ENCODE measurements around the gene HDAC4.

Gene HDAC4

DNA sequence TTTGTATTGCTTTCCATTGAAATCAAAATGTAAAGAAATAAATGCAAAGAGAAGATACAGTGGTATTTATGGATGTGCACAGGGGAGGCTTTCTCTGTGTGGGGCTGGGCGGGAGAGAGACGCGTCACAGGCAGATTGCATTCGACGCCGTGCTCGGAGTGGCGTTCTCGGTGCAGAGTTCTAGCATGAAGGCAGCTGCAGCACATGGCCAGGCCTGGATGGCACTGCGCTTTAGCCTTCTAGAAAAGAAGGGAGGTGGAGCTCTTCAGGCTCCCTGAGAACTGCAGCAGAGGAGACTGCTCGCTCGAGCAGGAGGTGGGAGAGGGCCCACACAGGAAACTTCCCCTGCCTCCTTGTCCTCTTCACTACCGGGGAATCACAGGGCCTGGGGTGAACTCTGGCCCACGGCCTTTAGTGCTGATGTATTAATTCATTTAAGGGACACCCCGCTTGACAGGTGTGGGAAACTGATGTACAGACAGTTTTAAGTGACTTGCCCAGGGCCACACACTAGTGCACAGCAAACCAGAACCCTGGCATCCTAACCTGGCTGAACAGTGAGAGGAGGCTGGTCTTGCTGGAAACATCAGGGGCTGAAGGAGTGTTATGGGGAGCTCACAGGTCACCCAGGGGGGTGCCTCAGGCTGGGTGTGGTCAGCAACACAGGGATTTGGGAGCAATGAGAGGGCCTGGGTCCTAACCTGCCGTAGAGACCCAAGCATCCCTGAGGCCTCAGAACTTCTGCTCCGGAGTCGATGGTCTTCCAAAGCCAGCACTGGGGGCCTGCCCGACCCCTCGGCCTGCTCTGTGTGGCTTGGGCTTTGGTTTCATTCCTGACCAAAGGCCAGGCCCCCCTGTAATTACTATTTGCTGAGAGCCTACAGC is 199.9 kb downstream of the HDAC4 start:
- no peak for DNase-seq (ENCODE audit: low spot score)

DNA sequence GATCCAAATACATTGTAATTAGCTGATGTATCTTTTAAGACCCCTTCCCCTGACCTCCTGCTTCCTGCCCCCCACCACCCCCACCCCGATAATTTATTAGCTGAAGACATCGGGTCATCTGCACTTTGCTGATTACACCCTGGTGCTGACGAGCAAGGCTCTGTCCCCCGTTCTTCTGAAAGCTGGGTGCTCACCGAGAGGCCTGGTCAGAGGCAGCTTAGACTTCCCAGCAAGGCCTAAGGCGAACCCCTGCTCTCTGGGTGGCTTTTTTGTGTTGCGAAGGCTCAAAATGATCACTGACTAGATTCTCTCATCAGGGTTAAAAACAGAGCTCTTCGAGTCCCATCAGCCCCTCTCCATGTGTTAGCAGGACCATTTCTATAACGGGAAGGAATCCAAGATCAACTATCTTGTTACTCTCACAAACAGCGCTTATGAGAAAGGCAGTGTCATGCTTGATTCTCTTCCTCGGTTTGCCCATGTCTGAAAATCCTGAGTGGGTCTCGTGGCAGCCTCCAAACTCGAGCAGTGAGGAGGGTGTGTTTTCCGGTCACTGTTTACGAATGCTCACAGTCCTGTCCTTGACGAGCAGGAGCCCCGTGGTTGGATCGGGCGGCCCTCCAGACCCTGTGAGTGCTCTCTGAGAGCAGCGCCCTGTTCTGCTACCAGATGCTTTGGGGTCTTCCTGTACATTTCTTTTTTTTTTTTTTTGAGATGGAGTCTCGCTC is 201.6 kb downstream of the HDAC4 start:
- no peak for DNase-seq (ENCODE audit: low spot score)

DNA sequence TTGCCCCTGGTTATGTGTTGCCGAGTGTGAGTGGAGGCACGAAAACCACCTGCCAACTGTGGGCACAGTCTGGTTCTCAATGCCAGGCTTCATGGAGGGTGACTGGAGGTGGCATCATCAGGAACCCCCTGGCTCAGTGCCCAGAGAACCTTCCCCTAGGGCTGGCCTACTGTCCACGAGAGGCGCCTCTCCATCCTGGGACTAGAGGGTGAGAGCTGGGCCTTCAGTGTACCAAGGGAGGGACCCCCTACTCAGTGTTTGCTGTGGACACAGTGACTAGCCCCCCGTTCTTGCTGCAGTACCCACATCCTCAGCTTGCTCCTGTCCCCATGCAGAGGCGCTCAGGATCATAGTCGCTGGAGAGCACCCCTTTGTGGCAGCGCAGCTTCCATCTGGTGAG is 202.6 kb downstream of the HDAC4 start:
- DNase-seq (ENCODE audit: low spot score), result no peak

- no peak for DNase-seq (ENCODE audit: low spot score)
Measured at GRCh38 chr2:239197146-239197545, 203.7 kb downstream of the HDAC4 start.

DNA sequence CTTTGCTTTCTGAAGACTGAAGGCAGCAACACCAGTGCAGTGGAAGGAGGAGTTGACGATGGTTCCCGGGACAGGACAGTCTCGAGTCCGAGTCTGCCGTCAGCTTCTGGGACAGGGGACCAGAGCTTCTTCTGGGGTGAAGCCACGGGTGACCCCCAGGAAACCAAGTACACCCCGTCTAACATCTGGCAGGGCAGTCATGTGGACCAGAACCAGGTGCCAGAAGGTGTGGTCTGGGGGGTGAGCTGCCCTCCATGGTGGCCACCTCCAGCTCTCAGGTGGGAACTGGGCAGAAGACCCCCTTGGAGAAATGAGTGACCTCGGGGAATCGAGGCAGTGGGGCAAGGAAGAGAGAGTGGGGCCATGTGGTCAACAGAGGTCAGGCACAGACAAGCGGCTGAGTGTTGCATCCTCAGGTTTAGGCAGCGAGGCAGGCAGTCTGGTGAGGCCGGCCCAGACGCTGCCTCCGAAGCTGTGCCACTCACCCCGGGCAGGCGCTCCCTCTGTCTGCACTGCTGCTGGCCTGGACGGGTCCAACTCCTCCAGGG is 204.3 kb downstream of the HDAC4 start:
- no peak for DNase-seq (ENCODE audit: low spot score)

DNA sequence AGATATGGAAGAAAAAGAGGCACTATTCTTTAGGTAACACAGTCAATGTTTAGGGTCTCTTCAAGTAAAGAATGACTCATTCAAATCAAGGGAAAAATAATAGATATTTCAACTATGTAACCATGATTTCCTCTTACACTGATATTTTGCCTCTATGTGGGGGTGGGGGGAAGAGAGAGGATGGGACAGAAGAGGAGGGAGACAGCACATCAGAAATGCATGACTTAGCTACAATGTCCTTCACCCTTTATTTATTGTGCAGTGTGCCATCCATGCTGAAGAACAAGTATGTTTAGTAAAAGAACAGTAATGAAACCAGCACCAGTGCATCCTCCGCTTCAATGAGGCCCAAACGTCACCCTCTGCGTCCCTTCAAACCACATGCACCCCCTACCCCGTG is 204.8 kb downstream of the HDAC4 start:
- no peak for DNase-seq (ENCODE audit: low spot score)

- DNase-seq (ENCODE audit: low spot score), result peak; percentile 91
Measured at GRCh38 chr2:239195318-239195871, 205.4 kb downstream of the HDAC4 start.

DNA sequence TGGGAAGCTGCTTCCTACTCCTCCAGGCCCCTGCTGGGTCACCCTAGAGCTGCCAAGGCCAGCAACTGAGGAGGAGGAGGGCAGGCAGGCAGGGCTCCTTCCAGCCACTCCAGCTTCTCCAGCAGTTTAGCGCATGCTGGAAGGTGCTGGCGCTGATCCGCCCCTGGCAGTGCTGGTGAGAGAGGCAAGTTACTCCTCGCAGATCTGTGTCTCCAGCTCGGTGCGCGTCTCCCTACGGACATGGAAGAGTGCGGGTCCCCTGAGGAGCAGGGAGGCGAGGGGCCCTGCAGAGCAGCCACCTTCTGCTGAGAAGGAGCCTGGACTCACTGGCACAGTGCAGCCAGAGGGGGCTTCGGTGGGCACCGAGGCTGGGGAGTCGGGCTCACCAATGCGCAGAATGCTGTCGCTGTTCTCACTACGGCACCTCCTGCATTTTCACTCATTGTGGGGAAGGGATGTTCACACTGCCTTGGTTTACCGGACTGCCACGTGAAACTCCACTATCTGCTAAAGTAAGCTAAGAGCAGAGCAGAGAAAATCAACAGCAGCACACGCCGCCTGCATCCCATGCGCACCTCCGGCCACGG is 206.0 kb downstream of the HDAC4 start:
- no peak for DNase-seq (ENCODE audit: low spot score)

GRCh38 chr2:239193925-239194677 is 206.7 kb downstream of the HDAC4 start:
- DNase-seq (ENCODE audit: low spot score), result peak; percentile 82

- DNase-seq (ENCODE audit: low spot score), result peak; percentile 75
Measured at GRCh38 chr2:239193401-239193811, 207.4 kb downstream of the HDAC4 start.

GRCh38 chr2:239192975-239193374 is 207.8 kb downstream of the HDAC4 start:
- DNase-seq (ENCODE audit: low spot score), result no peak

DNA sequence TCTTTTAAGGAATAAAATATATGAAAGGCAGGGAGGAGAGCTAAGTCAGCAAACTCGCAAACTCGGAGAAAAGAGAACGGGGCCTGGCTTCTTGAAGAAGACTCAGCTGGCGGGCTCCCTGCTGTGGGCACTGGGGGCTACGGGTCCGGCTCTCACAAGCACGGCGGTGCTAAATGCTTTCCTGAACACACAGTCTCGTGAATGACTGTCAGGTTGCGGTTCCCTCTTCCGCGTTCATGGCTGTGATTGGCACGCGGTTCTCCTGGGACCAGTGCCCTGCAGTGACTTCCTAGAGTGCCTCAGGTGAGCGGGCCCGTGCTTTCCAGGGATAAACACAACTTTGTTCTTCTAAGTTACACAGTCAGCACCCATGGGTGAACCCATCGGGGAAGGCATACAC is 208.4 kb downstream of the HDAC4 start:
- DNase-seq (ENCODE audit: low spot score), result no peak

DNA sequence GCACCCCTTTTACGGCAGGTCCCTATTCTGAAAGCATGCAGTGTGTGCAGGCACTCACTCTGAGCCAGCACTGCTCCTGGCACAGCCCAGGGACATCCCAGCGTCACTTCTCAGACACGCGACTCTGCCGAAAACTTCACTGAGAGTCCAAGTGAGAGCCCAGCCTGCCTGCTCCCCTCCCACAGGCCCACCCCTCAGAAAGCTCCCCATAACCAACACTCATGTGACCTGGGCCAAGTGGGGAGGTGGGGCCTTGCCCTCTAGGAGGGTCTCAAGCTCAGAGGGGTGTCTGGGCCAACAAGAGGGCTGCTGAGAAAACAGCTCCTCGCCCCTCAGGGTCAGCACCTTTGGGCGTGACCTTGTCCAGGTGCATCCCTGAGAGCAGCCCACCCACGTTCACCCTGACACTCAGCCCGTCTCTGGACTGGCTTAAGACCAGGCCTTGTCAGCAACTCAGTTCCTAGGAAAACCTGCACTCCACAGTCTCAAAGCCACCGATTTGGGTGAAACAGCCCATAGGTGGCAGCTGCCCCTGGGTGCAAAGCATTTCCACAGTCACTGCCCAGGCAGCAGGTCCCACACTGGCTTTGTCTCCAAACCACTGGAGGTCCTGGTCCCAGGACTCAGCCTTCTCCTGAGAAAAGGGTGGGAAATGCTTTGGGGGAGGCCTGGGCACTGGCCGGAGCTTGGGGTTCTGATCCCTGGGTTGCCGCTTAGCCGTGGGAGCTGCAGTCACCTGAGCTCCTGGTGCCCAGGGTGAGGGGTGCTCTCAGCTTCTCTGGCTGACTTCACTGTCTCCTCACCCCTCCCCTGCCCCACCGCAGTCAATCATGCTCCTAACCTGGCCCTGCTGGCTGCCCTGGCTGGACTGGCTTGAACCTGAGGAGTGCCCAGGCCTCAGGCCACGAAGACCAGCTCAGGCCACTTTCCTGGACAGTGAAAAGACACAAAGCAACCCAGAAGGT is 209.6 kb downstream of the HDAC4 start:
- DNase-seq (ENCODE audit: low spot score), result no peak

- no peak for DNase-seq (ENCODE audit: low spot score)
Measured at GRCh38 chr2:239190361-239190760, 210.5 kb downstream of the HDAC4 start.

DNA sequence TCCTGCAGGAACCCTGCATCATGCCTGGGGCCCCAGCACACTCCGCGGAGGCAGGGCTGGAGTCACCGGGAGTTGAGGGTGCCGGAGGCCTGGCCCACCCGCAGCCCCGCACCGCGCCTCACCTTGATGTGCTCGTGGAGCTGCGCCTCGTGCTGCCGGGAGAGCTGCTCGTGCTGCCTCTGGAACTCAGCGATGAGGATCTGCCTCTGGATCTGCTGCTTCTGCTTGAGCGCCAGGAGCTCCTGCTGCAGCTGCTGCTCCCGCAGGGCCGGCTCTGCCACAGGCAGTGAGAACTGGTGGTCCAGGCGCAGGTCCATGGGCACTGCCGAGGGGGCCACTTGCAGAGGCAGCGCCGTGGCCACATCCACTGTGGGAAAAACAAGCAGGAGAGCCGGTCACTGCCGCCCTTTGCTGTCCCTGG is 211.1 kb downstream of the HDAC4 start:
- no peak for DNase-seq (ENCODE audit: low spot score)

- DNase-seq (ENCODE audit: low spot score), result no peak
Measured at GRCh38 chr2:239188536-239188935, 212.3 kb downstream of the HDAC4 start.

GRCh38 chr2:239187464-239188253 is 213.2 kb downstream of the HDAC4 start:
- no peak for DNase-seq (ENCODE audit: low spot score)

GRCh38 chr2:239186516-239187357 is 214.1 kb downstream of the HDAC4 start:
- DNase-seq (ENCODE audit: low spot score), result no peak

Measured in putamen (tissue), 1 donor.